Aorta (tissue), 5 donors: ENCODE measurements around the gene ATXN10. TPM values are rescaled to one million over a fixed set of nuclear protein-coding genes. Genes with fewer than 3 reads are reported as not detected.

ENCODE experiments used
- ATAC-seq: fragments of 200-7000 bp; cut with Tn5 transposase; one replicate; pipeline ENCODE4 v1.9.1; 2022; ENCODE audit warnings: moderate library complexity; ENCODE audit not compliant: low FRiP score
- DNase-seq, 2 donors: peaks; one replicate each; pipeline ENCODE4 v3.0.0-alpha.2; 2020
- H3K27ac ChIP-seq, 2 donors: one replicate each; pipeline ENCODE4 v1.5.1; 2013; ENCODE audit warnings: low read length in 2 of 2, mild to moderate bottlenecking in 2 of 2, moderate library complexity in 2 of 2, control low read depth in 1 of 2, inconsistent platforms in 1 of 2, low read depth in 1 of 2
- H3K27me3 ChIP-seq, 2 donors: one replicate each; pipeline ENCODE4 v1.6.1; 2013; ENCODE audit warnings: control low read depth in 1 of 2, low read length in 1 of 2, mild to moderate bottlenecking in 1 of 2, moderate library complexity in 1 of 2; ENCODE audit not compliant: insufficient read depth in 2 of 2, control insufficient read depth in 1 of 2
- H3K36me3 ChIP-seq, 2 donors: one replicate each; pipeline ENCODE4 v1.6.1; 2013; ENCODE audit warnings: control low read depth in 1 of 2, low read length in 1 of 2, mild to moderate bottlenecking in 1 of 2; ENCODE audit not compliant: insufficient read depth in 2 of 2, control insufficient read depth in 1 of 2
- H3K4me1 ChIP-seq, 2 donors: one replicate each; pipeline ENCODE4 v1.6.1; 2013; ENCODE audit warnings: low read length in 2 of 2, control low read depth in 1 of 2, mild to moderate bottlenecking in 1 of 2, moderate library complexity in 1 of 2; ENCODE audit not compliant: insufficient read depth in 2 of 2, control insufficient read depth in 1 of 2
- H3K4me3 ChIP-seq, 2 donors: one replicate each; pipeline ENCODE4 v1.5.1; 2013; ENCODE audit warnings: low read length in 2 of 2, control low read depth in 1 of 2, mild to moderate bottlenecking in 1 of 2
- H3K9me3 ChIP-seq: one replicate; pipeline ENCODE4 v1.6.1; 2013; ENCODE audit warnings: mild to moderate bottlenecking, low read length; ENCODE audit not compliant: control insufficient read depth
- WGBS, 2 donors: extraction: QIAGEN DNeasy Blood & Tissue Kit; methylation state at CpG; one replicate each; pipeline ENCODE4 v1.1.7; 2013; 5-methylcytosine and 5-hydroxymethylcytosine counted together
- intact Hi-C, 2 donors: fragments of 100-400 bp; cut with DNase I; formaldehyde crosslinking; loops; one replicate each; pipeline versions ENCODE4 v1.14.2 to v1.15.0; 2022
- polyA plus RNA-seq, 2 donors: library from polyadenylated mRNA; stranded (reverse); fragments of 200-250 nt; gene quantifications; one replicate each; pipeline ENCODE4 v1.2.3, GENCODE V29; 2013
- total RNA-seq, 2 donors: library from RNA; stranded (reverse); fragmentation: NEBNext Ultra II Directional; extraction: Animal tissue kit (Norgen Biotek cat#: 25700); gene quantifications; one replicate each; pipeline ENCODE4 v1.2.1, GENCODE V29; 2021
- donor health status: healthy with polysubstance abuse.
- donor health status: Bipolar disorder and iron deficiency.
- donor health status: DM: no; HTN: no; CAD: no.
- donor health status: DM: no; HTN: no; CAD: no.
- donor health status: DM: yes; HTN: yes; CAD: no.

ATXN10 gene
- total and polyA plus RNA-seq, 4 donors: 43.1 to 126 (median 80.8) TPM

DNA sequence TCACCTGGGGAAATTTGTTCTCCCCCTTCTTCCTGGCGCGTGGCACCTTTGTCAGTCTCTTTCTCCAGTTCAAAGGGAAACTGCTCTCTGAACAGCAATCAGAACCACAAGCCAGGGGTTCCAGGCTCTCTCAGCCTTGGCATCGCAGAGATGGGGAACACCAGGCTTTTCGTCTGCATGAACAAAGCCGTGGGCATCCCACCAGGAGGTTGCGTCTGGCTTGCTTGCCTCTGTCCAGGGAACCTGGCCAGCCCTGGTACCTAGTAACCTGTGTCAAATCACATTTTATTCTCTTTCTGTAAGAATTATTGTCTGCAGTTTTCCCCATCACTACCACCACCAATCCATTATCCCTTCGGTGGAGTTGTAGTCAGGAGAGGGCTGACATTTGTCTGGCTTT lies 198.4 kb downstream of the ATXN10 start:
- 96% methylated on average over 7 of the region's 7 CpGs for WGBS, 2 donors
- Histone ChIP-seq H3K4me3 (no peak overlapping the region), H3K9me3 (peaks cover 2% of the 10 kb centered on the region), H3K27ac (no peak overlapping the region), H3K27me3 (no peaks in the 10 kb centered on the region), H3K36me3 (no peaks in the 10 kb centered on the region), H3K4me1 (no peaks in the 10 kb centered on the region)
- ATAC-seq (no peak), DNase-seq (no peak)
- intact Hi-C loops: no loop called here

DNA sequence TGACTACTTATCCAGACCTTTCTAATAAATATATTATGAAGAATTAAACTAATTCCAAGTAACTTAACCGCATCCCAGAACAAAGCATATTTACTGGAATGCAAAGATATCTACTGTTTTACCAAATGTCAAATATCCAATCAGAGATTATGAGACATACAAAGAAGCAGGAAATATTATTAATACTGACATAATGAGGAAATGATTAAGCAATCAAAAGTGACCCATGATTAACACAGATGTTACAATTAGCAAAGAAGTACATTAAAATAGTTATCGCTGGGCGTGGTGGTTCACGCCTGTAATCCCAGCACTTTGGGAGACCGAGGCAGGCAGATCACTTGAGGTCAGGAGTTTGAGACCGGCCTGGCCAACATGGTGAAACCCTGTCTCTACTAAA lies 200.1 kb downstream of the ATXN10 start:
- intact Hi-C loops: no loop called here
- no peak overlapping the region for H3K4me3 ChIP-seq
- H3K27ac ChIP-seq: no peak overlapping the region
- peaks cover 2% of the 10 kb centered on the region for H3K9me3 ChIP-seq
- DNase-seq: no peak
- no peaks in the 10 kb centered on the region for H3K36me3 ChIP-seq
- 97 to 99% methylated on average over 6 of the region's 6 CpGs for WGBS, 2 donors
- H3K27me3 ChIP-seq: no peaks in the 10 kb centered on the region
- H3K4me1 ChIP-seq: no peaks in the 10 kb centered on the region
- ATAC-seq: no peak

DNA sequence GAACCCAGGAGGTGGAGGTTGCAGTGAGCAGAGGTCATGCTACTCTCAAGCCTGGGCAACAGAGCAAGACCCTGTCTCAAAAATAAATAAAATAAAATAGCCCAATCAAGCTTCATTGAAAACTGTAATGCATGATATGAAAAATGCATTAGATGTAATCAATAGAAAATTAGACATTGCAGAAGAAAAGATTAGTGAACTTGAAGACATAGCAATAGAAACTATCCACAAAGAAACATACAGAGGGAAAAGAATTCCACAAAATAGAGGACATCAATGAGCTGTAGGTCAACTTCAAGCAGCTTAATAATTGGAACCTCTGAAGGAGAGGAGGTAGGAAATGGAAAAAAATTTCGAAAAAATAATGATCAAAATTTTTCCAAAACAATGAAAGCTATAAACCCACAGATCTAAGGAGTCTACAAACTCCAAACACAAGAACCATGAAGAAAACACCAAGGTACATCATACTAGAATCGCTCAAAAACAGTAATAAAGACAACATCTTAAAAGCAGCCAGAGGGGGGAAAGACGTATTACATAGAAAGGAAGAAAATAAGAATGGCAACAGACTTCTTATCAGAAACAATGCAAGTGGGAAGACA lies 201.1 kb downstream of the ATXN10 start:
- 97 to 99% methylated on average over 3 of the region's 3 CpGs for WGBS, 2 donors
- intact Hi-C loops: no loop called here
- H3K27me3 ChIP-seq: no peaks in the 10 kb centered on the region

DNA sequence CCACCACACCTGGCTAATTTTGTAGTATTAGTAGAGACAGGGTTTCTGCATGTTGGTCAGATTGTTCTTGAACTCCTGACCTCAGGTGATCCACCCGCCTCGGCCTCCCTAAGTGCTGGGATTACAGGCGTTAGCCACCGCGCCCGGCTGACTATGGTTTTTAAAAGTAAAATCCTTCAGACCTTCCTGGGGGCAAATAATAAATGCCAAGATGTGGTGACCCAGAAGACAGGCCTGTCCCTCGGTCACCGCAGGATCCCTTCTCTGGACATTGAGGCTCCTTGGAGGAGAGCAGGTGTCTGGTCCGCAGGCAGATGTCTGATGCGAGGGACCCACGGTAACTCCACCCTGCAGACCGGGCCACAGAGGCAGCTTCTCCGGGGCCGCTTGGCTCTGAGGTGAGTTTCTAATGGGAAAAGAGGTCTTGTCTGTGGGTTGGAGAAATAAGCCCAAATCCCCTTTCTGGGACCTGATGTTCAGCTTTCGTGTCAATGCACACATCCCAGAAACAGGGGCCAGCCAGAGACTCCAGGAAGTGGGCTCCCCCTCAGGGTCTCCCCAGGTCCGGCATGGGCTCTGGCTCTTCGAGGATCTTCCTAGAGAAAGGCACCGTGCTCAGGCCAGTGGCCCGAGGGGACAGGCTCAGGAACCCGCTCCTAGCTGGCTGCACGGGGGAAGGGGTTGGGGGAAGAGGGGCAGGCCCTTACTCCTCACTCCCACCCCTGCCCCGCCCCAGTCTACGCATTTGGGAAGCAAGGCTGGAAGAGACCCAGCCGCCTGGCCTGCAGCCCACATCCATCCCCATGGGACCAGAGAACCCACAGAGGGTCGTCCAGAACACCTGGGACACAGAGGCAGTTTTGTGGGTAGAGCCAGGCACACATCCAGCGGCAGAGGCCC lies 204.8 kb downstream of the ATXN10 start:
- peaks cover 2% of the 10 kb centered on the region for H3K9me3 ChIP-seq
- DNase-seq: peak in 1 of 2 donors; percentile 65
- no peak overlapping the region for H3K27ac ChIP-seq
- WGBS, 2 donors: 94% methylated on average over 26 of the region's 26 CpGs
- no peaks in the 10 kb centered on the region for H3K27me3 ChIP-seq
- H3K36me3 ChIP-seq: no peaks in the 10 kb centered on the region
- ATAC-seq: no peak
- no peaks in the 10 kb centered on the region for H3K4me1 ChIP-seq
- intact Hi-C loops: no loop called here
- no peak overlapping the region for H3K4me3 ChIP-seq

More for the DNA sequence above, 201.1 kb downstream of the ATXN10 start:
- Histone ChIP-seq H3K4me1 (no peaks in the 10 kb centered on the region), H3K4me3 (no peak overlapping the region), H3K36me3 (no peaks in the 10 kb centered on the region), H3K9me3 (peaks cover 2% of the 10 kb centered on the region), H3K27ac (no peak overlapping the region)
- no peak for DNase-seq
- ATAC-seq: no peak

DNA sequence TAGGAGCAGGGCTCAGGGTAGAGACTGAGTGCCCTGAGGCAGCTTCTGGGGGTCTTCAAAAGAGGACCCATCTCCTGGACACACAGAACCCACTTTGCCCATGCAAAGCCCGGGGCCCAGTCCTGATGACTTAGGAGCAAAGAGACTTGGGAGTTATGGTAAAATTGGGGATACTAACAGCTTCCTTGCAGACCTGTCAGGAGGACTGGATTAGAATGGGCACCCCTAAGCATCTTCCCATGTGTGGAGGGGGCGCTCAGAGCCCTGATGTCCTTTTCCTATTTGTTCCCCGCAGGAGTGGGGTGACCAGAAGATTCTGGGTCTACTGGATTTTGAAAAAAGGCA lies 205.4 kb downstream of the ATXN10 start:
- Histone ChIP-seq H3K27ac (no peak overlapping the region), H3K4me3 (no peak overlapping the region), H3K27me3 (no peaks in the 10 kb centered on the region), H3K4me1 (no peaks in the 10 kb centered on the region), H3K9me3 (peaks cover 2% of the 10 kb centered on the region), H3K36me3 (no peaks in the 10 kb centered on the region)
- intact Hi-C loops: no loop called here
- DNase-seq (no peak), ATAC-seq (no peak)
- WGBS, 2 donors: 86 to 91% methylated on average over 3 of the region's 3 CpGs

DNA sequence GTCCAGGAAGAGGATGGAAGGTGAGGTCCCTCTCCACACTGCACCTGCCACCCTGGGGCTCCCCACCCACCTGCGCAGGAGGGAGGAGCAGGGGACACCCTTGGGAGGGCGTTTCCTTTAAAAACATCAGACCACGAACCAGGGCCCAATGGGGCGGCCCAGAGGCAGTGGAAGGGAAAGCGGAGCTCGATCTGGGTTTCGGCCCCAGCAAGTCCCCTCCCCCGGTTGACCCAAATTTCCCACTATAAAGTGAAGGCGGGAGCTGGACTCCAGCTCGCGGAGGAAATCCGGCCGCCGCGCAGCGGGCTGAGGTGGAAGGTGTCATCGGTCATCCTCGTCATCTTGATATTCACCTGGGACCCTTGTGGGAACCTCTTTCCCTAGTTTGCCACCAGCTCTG lies 206.0 kb downstream of the ATXN10 start:
- H3K27ac ChIP-seq: no peak overlapping the region
- peak in 1 of 2 donors; percentile 64 for DNase-seq
- H3K4me3 ChIP-seq: no peak overlapping the region
- H3K27me3 ChIP-seq: no peaks in the 10 kb centered on the region
- 86 to 87% methylated on average over 18 of the region's 18 CpGs for WGBS, 2 donors
- no peaks in the 10 kb centered on the region for H3K36me3 ChIP-seq
- intact Hi-C loops: no loop called here
- H3K9me3 ChIP-seq: no peaks in the 10 kb centered on the region
- H3K4me1 ChIP-seq: no peaks in the 10 kb centered on the region
- ATAC-seq: no peak

DNA sequence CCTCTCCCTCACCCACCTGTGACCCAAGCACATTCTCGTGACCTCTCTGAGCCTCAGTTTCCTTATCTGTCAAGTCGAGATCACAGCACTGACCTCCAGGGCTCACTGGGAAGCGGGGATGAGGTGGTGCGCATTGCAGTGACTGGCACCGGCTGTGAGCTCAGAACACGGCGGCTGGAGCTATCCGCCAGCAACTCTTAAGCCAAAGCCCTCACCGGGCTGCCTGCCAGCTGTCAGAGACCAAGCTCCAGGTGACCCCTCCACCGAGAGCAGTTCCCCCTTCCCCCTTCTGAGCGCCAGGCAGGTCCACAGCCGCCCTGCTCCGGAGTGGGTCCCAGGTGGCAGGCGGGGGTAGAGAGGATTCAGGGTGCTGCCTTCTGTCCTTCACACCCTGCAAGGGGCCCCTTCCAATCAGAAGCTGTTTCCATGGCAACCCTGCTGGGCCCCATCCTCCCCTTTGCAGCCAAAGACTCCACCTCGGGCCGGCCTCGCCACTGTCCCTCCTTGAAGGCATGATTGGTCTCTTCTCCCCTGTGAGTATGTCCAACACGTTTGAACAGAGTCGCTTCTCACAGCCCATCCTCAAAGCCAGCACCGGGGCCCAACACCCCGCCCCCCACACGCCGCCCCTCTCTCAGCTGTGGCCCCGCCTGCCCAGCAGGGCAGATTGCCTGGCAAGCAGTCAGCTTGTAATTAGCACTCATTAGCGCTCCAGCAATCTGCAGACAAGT lies 206.6 kb downstream of the ATXN10 start:
- DNase-seq (peak in 1 of 2 donors; percentile 39), ATAC-seq (no peak)
- H3K4me3 ChIP-seq: no peak overlapping the region
- no peaks in the 10 kb centered on the region for H3K36me3 ChIP-seq
- H3K9me3 ChIP-seq: no peaks in the 10 kb centered on the region
- WGBS, 2 donors: 75 to 77% methylated on average over 24 to 25 of the region's 25 CpGs
- no peak overlapping the region for H3K27ac ChIP-seq
- intact Hi-C loops: no loop called here
- H3K27me3 ChIP-seq: no peaks in the 10 kb centered on the region
- no peaks in the 10 kb centered on the region for H3K4me1 ChIP-seq

DNA sequence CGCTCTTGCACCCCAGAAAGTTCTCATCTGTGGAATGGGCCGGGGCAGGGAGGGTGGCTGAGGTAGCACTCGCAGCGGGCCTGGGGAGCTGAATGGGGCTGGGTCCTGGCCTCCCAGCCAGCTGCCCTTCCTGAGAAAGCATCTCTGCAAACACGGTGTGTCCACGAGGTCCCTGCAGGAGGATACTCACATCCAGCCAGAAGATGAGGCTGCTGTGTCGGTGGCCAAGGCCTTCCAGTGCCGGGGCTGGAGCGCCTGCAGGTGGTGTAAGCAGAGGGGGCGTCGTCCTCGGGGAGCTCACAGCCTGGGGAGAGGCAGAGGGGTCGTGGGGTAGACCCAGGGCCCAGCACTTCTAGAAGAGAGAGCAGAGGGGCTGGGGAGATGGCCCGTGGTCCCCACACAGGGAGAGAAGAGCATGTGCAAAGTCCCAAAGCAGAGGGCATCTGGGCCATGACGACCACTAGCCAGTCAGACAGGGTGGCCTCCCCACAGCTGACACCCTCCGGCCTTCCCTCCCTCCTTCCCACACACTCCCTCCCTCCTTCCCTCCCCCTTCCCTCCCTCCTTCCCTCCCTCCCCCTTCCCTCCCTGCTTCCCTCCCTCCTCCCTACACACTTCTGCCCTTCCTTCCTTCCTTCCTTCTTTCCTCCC lies 207.4 kb downstream of the ATXN10 start:
- Histone ChIP-seq H3K27me3 (no peaks in the 10 kb centered on the region), H3K4me1 (no peaks in the 10 kb centered on the region), H3K27ac (no peak overlapping the region), H3K36me3 (no peaks in the 10 kb centered on the region), H3K9me3 (no peaks in the 10 kb centered on the region), H3K4me3 (no peak overlapping the region)
- DNase-seq: peak in 1 of 2 donors; percentile 68
- intact Hi-C loops: no loop called here
- ATAC-seq: no peak
- WGBS, 2 donors: 76 to 80% methylated on average over 15 to 16 of the region's 16 CpGs
